ENCODE results near the gene DDX27.
"Not testable (repeated sequence)": the region's sequence is repeated elsewhere in the genome, so short reads cannot be mapped to it uniquely, and the experiment has no call there.

DDX27 gene

GRCh38 chr20:49207076-49207475 is 12.1 kb upstream of the DDX27 start:
- DNase-seq (ENCODE audit: low spot score): no peak

- DNase-seq (ENCODE audit: low spot score): no peak
Measured at GRCh38 chr20:49210101-49210756, 9.0 kb upstream of the DDX27 start.

- DNase-seq (ENCODE audit: low spot score): no peak
Measured at GRCh38 chr20:49210757-49211110, 8.5 kb upstream of the DDX27 start.

GRCh38 chr20:49214571-49214970 is 4.6 kb upstream of the DDX27 start:
- DNase-seq (ENCODE audit: low spot score): no peak

- DNase-seq (ENCODE audit: low spot score): no peak
Measured at GRCh38 chr20:49215232-49215631, 4.0 kb upstream of the DDX27 start.

GRCh38 chr20:49216991-49217578 is 2.1 kb upstream of the DDX27 start:
- DNase-seq (ENCODE audit: low spot score): peak; percentile 87

- not testable (repeated sequence) for DNase-seq (ENCODE audit: low spot score)
Measured at GRCh38 chr20:49218739-49219090, 501 bp upstream of the DDX27 start.

GRCh38 chr20:49219924-49220831 is 962 bp downstream of the DDX27 start:
- DNase-seq (ENCODE audit: low spot score): no peak

GRCh38 chr20:49225896-49226295 is 6.7 kb downstream of the DDX27 start:
- DNase-seq (ENCODE audit: low spot score): no peak

GRCh38 chr20:49228676-49229075 is 9.5 kb downstream of the DDX27 start:
- DNase-seq (ENCODE audit: low spot score): no peak

GRCh38 chr20:49229381-49229780 is 10.2 kb downstream of the DDX27 start:
- no peak for DNase-seq (ENCODE audit: low spot score)

- DNase-seq (ENCODE audit: low spot score): no peak
Measured at GRCh38 chr20:49230021-49230420, 10.8 kb downstream of the DDX27 start.

- no peak for DNase-seq (ENCODE audit: low spot score)
Measured at GRCh38 chr20:49230561-49231133, 11.4 kb downstream of the DDX27 start.

GRCh38 chr20:49231471-49231870 is 12.3 kb downstream of the DDX27 start:
- DNase-seq (ENCODE audit: low spot score): no peak

- DNase-seq (ENCODE audit: low spot score): no peak
Measured at GRCh38 chr20:49233226-49233625, 14.0 kb downstream of the DDX27 start.

GRCh38 chr20:49234831-49235230 is 15.6 kb downstream of the DDX27 start:
- DNase-seq (ENCODE audit: low spot score): no peak

- DNase-seq (ENCODE audit: low spot score): no peak
Measured at GRCh38 chr20:49236301-49236700, 17.1 kb downstream of the DDX27 start.

GRCh38 chr20:49237531-49237930 is 18.3 kb downstream of the DDX27 start:
- DNase-seq (ENCODE audit: low spot score): no peak

- DNase-seq (ENCODE audit: low spot score): peak; percentile 20
Measured at GRCh38 chr20:49245921-49246740, 26.9 kb downstream of the DDX27 start.

- no peak for DNase-seq (ENCODE audit: low spot score)
Measured at GRCh38 chr20:49247169-49247723, 28.0 kb downstream of the DDX27 start.

GRCh38 chr20:49247792-49248191 is 28.6 kb downstream of the DDX27 start:
- DNase-seq (ENCODE audit: low spot score): no peak

GRCh38 chr20:49248301-49248700 is 29.1 kb downstream of the DDX27 start:
- no peak for DNase-seq (ENCODE audit: low spot score)
